ENCODE measurements around the gene KRTCAP2. TPM values are rescaled to one million over a fixed set of nuclear protein-coding genes. Genes with fewer than 3 reads are reported as not detected.

The KRTCAP2 gene
- polyA plus RNA-seq, 1 donor (not counting 4 experiments of a cell fraction or from before 2014, with no cell fraction given), result 127 TPM

GRCh38 chr1:155209312-155209721 lies 36.2 kb upstream of the KRTCAP2 start:
- H3K27me3 ChIP-seq (ENCODE audit: control insufficient read depth, extremely low read depth, insufficient read depth, low read length), result no peaks in the 10 kb centered on the region
- no peaks in the 10 kb centered on the region for H3K9me3 ChIP-seq (ENCODE audit: control insufficient read depth, low read depth, low read length)
- peak overlapping the region; percentile 66 to 90 (median 77) for H3K4me3 ChIP-seq (ENCODE audit: control insufficient read depth in 2 of 3, extremely low read depth in 1 of 3, insufficient read depth in 2 of 3, low read depth in 1 of 3, low read length in 3 of 3)
- peaks cover 0 to 5% of the 10 kb centered on the region in 2 experiments for H3K36me3 ChIP-seq (ENCODE audit: control insufficient read depth in 2 of 2, extremely low read depth in 1 of 2, insufficient read depth in 2 of 2, low read length in 2 of 2)
- H4K20me1 ChIP-seq (ENCODE audit: control insufficient read depth, extremely low read depth, insufficient read depth, low read length), result no peaks in the 10 kb centered on the region
- dilution Hi-C loops (cut with MboI; ENCODE audit: extremely low pct_ligation_motif_present, low sequenced_read_pairs), result no loop called here
- peak overlapping the region; percentile 94 for H3K27ac ChIP-seq (ENCODE audit: control insufficient read depth, insufficient read depth, low read length)
- DNase-seq (ENCODE audit: low read depth, low spot score) (no peak), FAIRE-seq (no peak)
- TF ChIP-seq CTCF (optimal IDR thresholded peaks at IDR 0.05 in 1 of 3, IDR thresholded peaks at IDR 0.05 in 1 of 3, conservative IDR thresholded peaks at IDR 0.05 in 1 of 3; ENCODE audit: extremely low read depth in 1 of 3, insufficient read depth in 2 of 3, low read length in 3 of 3), result no peak
- TF ChIP-seq EZH2 (IDR thresholded peaks at IDR 0.05; ENCODE audit: low read length), result no peak
- H3K9ac ChIP-seq (ENCODE audit: control insufficient read depth, extremely low read depth, insufficient read depth, low read length), result peak overlapping the region; percentile 98
- peaks cover 12% of the 10 kb centered on the region for H3K79me2 ChIP-seq (ENCODE audit: control insufficient read depth, insufficient read depth, low read length)
- no peaks in the 10 kb centered on the region for H3K9me1 ChIP-seq (ENCODE audit: control insufficient read depth, extremely low read depth, insufficient read depth, low read length)
- H3K4me2 ChIP-seq (ENCODE audit: control insufficient read depth, extremely low read depth, insufficient read depth, low read depth, low read length), result peak overlapping the region; percentile 100
- peak overlapping the region; percentile 86 for H2AFZ ChIP-seq (ENCODE audit: control insufficient read depth, low read length)
- H3K4me1 ChIP-seq (ENCODE audit: control insufficient read depth, extremely low read depth, insufficient read depth, low read length), result peaks cover 22% of the 10 kb centered on the region

- H3K4me2 ChIP-seq (ENCODE audit: control insufficient read depth, extremely low read depth, insufficient read depth, low read depth, low read length), result peak within 1 kb of the TSS; percentile 100
- H3K4me3 ChIP-seq (ENCODE audit: control insufficient read depth in 2 of 3, extremely low read depth in 1 of 3, insufficient read depth in 2 of 3, low read depth in 1 of 3, low read length in 3 of 3), result peak within 1 kb of the TSS; percentile 66 to 90 (median 77)
- H2AFZ ChIP-seq (ENCODE audit: control insufficient read depth, low read length), result peak within 1 kb of the TSS; percentile 86
- TF ChIP-seq CTCF (optimal IDR thresholded peaks at IDR 0.05 in 1 of 3, IDR thresholded peaks at IDR 0.05 in 1 of 3, conservative IDR thresholded peaks at IDR 0.05 in 1 of 3; ENCODE audit: extremely low read depth in 1 of 3, insufficient read depth in 2 of 3, low read length in 3 of 3) (no peak), EZH2 (IDR thresholded peaks at IDR 0.05; ENCODE audit: low read length) (no peak)
- DNase-seq (ENCODE audit: low read depth, low spot score), result no peak
- peaks cover 22% of the 10 kb centered on the region for H3K4me1 ChIP-seq (ENCODE audit: control insufficient read depth, extremely low read depth, insufficient read depth, low read length)
- H3K9me1 ChIP-seq (ENCODE audit: control insufficient read depth, extremely low read depth, insufficient read depth, low read length), result no peaks in the 10 kb centered on the region
- H3K36me3 ChIP-seq (ENCODE audit: control insufficient read depth in 2 of 2, extremely low read depth in 1 of 2, insufficient read depth in 2 of 2, low read length in 2 of 2), result peaks cover 0 to 5% of the 10 kb centered on the region in 2 experiments
- H3K9ac ChIP-seq (ENCODE audit: control insufficient read depth, extremely low read depth, insufficient read depth, low read length), result peak within 1 kb of the TSS; percentile 98
- no peaks in the 10 kb centered on the region for H3K9me3 ChIP-seq (ENCODE audit: control insufficient read depth, low read depth, low read length)
- no peaks in the 10 kb centered on the region for H4K20me1 ChIP-seq (ENCODE audit: control insufficient read depth, extremely low read depth, insufficient read depth, low read length)
- no peak for FAIRE-seq
- peaks cover 12% of the 10 kb centered on the region for H3K79me2 ChIP-seq (ENCODE audit: control insufficient read depth, insufficient read depth, low read length)
- no peaks in the 10 kb centered on the region for H3K27me3 ChIP-seq (ENCODE audit: control insufficient read depth, extremely low read depth, insufficient read depth, low read length)
- dilution Hi-C loops (cut with MboI; ENCODE audit: extremely low pct_ligation_motif_present, low sequenced_read_pairs), result no loop called here
- peak within 1 kb of the TSS; percentile 94 for H3K27ac ChIP-seq (ENCODE audit: control insufficient read depth, insufficient read depth, low read length)
These were observed 35.6 kb upstream of the KRTCAP2 start, which contains the start of gene MTX1 for GRCh38 chr1:155208541-155209311. Gene MTX1 (plus strand): TSS chr1:155208695. CDS start chr1:155208805, 110 bp downstream.

Measured in keratinocyte (primary cell).